Germinal center (tissue), 1 donor: ENCODE results near the gene TOM1.
A peak's percentile ranks its signal among the peaks of the same experiment; 100 is the strongest.
"Not testable (repeated sequence)": the region's sequence is repeated elsewhere in the genome, so short reads cannot be mapped to it uniquely, and the experiment has no call there.

Experiments
- DNase-seq: peaks from one replicate; pipeline ENCODE4 v3.0.0; 2012; ENCODE audit warnings: mixed read lengths, low spot score

The TOM1 gene

GRCh38 chr22:35346596-35347220, 47.0 kb downstream of the TOM1 start:
- DNase-seq, result no peak

- DNase-seq, result no peak
Observed at GRCh38 chr22:35347462-35347861, 47.8 kb downstream of the TOM1 start.

GRCh38 chr22:35348026-35348590, 48.4 kb downstream of the TOM1 start:
- no peak for DNase-seq

GRCh38 chr22:35348703-35349102, 49.0 kb downstream of the TOM1 start:
- DNase-seq, result no peak

- peak; percentile 32 for DNase-seq
Observed at GRCh38 chr22:35349368-35349703, 49.6 kb downstream of the TOM1 start.

- DNase-seq, result peak; percentile 63
Observed at GRCh38 chr22:35349704-35350538, 50.2 kb downstream of the TOM1 start.

- DNase-seq, result peak; percentile 90
Observed at GRCh38 chr22:35350539-35351503, 51.1 kb downstream of the TOM1 start.

GRCh38 chr22:35352214-35353111, 52.8 kb downstream of the TOM1 start:
- DNase-seq, result peak; percentile 83

- peak; percentile 22 for DNase-seq
Observed at GRCh38 chr22:35353318-35353717, 53.6 kb downstream of the TOM1 start.

- no peak for DNase-seq
Observed at GRCh38 chr22:35354068-35354467, 54.4 kb downstream of the TOM1 start.

GRCh38 chr22:35357883-35358621, 58.4 kb downstream of the TOM1 start:
- no peak for DNase-seq

GRCh38 chr22:35359380-35360065, 59.8 kb downstream of the TOM1 start:
- DNase-seq, result no peak

GRCh38 chr22:35361001-35361558, 61.4 kb downstream of the TOM1 start:
- no peak for DNase-seq

- DNase-seq, result no peak
Observed at GRCh38 chr22:35363566-35364086, 63.9 kb downstream of the TOM1 start.

GRCh38 chr22:35364230-35364629, 64.5 kb downstream of the TOM1 start:
- DNase-seq, result not testable (repeated sequence)

GRCh38 chr22:35367331-35367886, 67.7 kb downstream of the TOM1 start:
- DNase-seq, result peak; percentile 59

GRCh38 chr22:35368386-35368785, 68.7 kb downstream of the TOM1 start:
- DNase-seq, result no peak

- no peak for DNase-seq
Observed at GRCh38 chr22:35369996-35370395, 70.3 kb downstream of the TOM1 start.

GRCh38 chr22:35373781-35374180, 74.1 kb downstream of the TOM1 start:
- no peak for DNase-seq
